CD4-positive, alpha-beta T cell (primary cell): ENCODE data around the gene CDC45. TPM values are rescaled to one million over a fixed set of nuclear protein-coding genes. Genes with fewer than 3 reads are reported as not detected.

Experiments used
- ATAC-seq: fragments of 200-7000 bp; cut with Tn5 transposase; one replicate; pipeline ENCODE4 v1.10.0; 2022; ENCODE audit warnings: mild to moderate bottlenecking; ENCODE audit not compliant: poor library complexity
- CTCF ChIA-PET: fragments of 350-600 bp; sonication (Branson Sonifier 250); formaldehyde crosslinking; loops from one replicate; lab custom pipeline; 2021; ENCODE audit warnings: antibody characterized with exemption, inconsistent platforms; lab: Charles Lee
- POLR2A ChIA-PET: fragments of 350-600 bp; sonication (Branson Sonifier 250); formaldehyde crosslinking; loops from one replicate; lab custom pipeline; 2021; ENCODE audit warnings: antibody characterized with exemption, inconsistent platforms; lab: Charles Lee
- DNase-seq, 14 experiments: peaks; one replicate each; pipeline ENCODE4 v3.0.0-alpha.2; 2013 to 2020; ENCODE audit warnings: mixed read lengths in 2 of 14
- H3K27ac ChIP-seq, 2 donors: one replicate each; pipeline versions ENCODE4 v1.5.1 to v1.7.0; 2013; ENCODE audit warnings: low read length in 2 of 2, low read depth in 1 of 2, mild to moderate bottlenecking in 1 of 2
- H3K27me3 ChIP-seq, 2 experiments: 1 replicate in 1 of 2; 2 replicates in 1 of 2; pipeline versions ENCODE4 v1.6.1 to v1.7.0; 2013; ENCODE audit warnings: low read length in 2 of 2, control low read depth in 1 of 2, mild to moderate bottlenecking in 1 of 2, moderate library complexity in 1 of 2; ENCODE audit not compliant: insufficient read depth in 2 of 2, control insufficient read depth in 1 of 2
- H3K36me3 ChIP-seq: one replicate; pipeline ENCODE4 v1.6.1; 2013; ENCODE audit warnings: low read length, control low read depth; ENCODE audit not compliant: insufficient read depth
- H3K4me1 ChIP-seq: one replicate; pipeline ENCODE4 v1.6.1; 2013; ENCODE audit warnings: low read length, control low read depth; ENCODE audit not compliant: insufficient read depth
- H3K4me3 ChIP-seq: one replicate; pipeline ENCODE4 v1.5.1; 2013; ENCODE audit warnings: mild to moderate bottlenecking, low read length, moderate library complexity
- H3K9me3 ChIP-seq, 2 experiments: 1 replicate in 1 of 2; 2 replicates in 1 of 2; pipeline versions ENCODE4 v1.6.1 to v1.7.0; 2013; ENCODE audit warnings: low read length in 2 of 2, mild to moderate bottlenecking in 2 of 2, control low read depth in 1 of 2, moderate library complexity in 1 of 2; ENCODE audit not compliant: control insufficient read depth in 1 of 2, insufficient read depth in 1 of 2
- H3K27ac Mint-ChIP-seq: one replicate; pipeline ENCODE4 v1.8.0; 2020; ENCODE audit warnings: mixed read lengths
- H3K27me3 Mint-ChIP-seq: one replicate; pipeline ENCODE4 v1.8.0; 2021; ENCODE audit warnings: mixed read lengths
- H3K36me3 Mint-ChIP-seq: one replicate; pipeline ENCODE4 v1.8.0; 2021; ENCODE audit warnings: low read depth, mixed read lengths
- H3K4me1 Mint-ChIP-seq: one replicate; pipeline ENCODE4 v1.8.0; 2021; ENCODE audit warnings: low read depth, mixed read lengths
- H3K4me3 Mint-ChIP-seq: one replicate; pipeline ENCODE4 v1.8.0; 2020; ENCODE audit warnings: mild to moderate bottlenecking, mixed read lengths
- H3K9me3 Mint-ChIP-seq: one replicate; pipeline ENCODE4 v1.8.0; 2020; ENCODE audit warnings: mixed read lengths
- CTCF ChIP-seq: fragments of 200-600 bp; IDR thresholded peaks from one replicate; pipeline ENCODE4 v1.8.0; 2022; ENCODE audit warnings: antibody characterized with exemption, mild to moderate bottlenecking
- intact Hi-C, 2 experiments: fragments of 100-400 bp; cut with DNase I in 1 of 2; cut with micrococcal nuclease in 1 of 2; formaldehyde crosslinking; loops; one replicate each; pipeline versions ENCODE4 v1.15.1 to v1.9.0; 2023 to 2025; cut with DNase I, micrococcal nuclease
- total RNA-seq, 174 experiments: library from RNA in 2 of 174; stranded (reverse) in 2 of 174; gene quantifications; one replicate each; pipeline ENCODE4 v1.2.3 and lab custom pipeline; 2021 to 2026

CDC45 gene
- total RNA-seq, 2 experiments from 2014 or later: 0.75 to 0.82 TPM

DNA sequence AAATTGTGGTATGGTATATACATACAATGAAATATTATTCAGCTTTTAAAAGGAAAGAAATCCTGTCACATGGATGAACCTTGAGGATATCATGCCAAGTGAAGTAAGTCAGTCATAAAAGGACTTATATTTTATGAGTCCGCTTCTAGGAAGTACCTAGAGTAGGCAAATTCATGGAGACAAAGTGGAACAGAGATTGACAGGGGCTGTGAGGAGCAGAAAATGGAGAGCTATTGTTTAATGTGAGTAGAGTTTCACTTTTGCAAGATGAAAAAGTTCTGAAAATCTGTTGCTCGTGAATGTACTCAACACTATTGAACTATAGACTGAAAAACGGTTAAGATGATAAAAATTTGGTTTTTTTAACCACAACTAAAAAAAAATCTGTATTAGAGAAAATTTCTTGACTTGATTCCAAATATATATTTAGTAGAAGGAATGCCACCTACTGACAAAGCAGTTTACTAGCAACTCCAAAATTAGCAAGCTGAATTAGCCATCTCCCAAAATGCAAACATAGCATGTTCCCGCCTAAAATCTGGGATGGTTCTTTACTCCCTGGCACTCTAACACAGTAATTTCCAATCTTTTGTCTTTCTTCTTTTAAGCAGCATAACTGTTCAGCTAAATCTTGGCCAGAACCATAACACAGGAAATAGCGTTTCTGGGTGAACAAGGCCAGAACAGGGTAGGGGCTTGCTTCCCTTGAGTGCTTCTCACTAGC, 2.2 kb upstream of the CDC45 start:
- POLR2A ChIA-PET: interaction anchor here (0.8 to 3.8 kb wide), 8 partner anchors 9 to 331 kb away, joined by 3 to 54 read pairs (median 6); partner anchors contain the start of genes C22orf39, HIRA, MRPL40 and SLC25A1
- Histone ChIP-seq H3K36me3 (peaks cover 35% of the 10 kb centered on the region), H3K27ac (peak overlapping the region; percentile 38 to 95), H3K4me3 (peak overlapping the region; percentile 75), H3K9me3 (no peaks in the 10 kb centered on the region), H3K27me3 (no peaks in the 10 kb centered on the region), H3K4me1 (peaks cover 22% of the 10 kb centered on the region)
- Mint-ChIP-seq H3K4me3 (peak overlapping the region; percentile 80), H3K27ac (peak overlapping the region; percentile 100), H3K36me3 (peaks cover 42% of the 10 kb centered on the region), H3K4me1 (peaks cover 31% of the 10 kb centered on the region), H3K9me3 (no peaks in the 10 kb centered on the region), H3K27me3 (no peaks in the 10 kb centered on the region)
- intact Hi-C loops: loop anchor here (1.0 to 10.0 kb wide), 7 partner anchors 45 to 371 kb away; partner anchors contain the start of genes ESS2 (in 1 of the 2), HIRA (in 1 of the 2), MRPL40 (in 1 of the 2) and SLC25A1 (in 1 of the 2)
- CTCF ChIA-PET: interaction anchor here (0.7 to 2.9 kb wide), 7 partner anchors 30 to 333 kb away, joined by 3 to 13 read pairs (median 4); partner anchors contain the start of genes C22orf39, ESS2 and SLC25A1
- DNase-seq: peak in 2 of 14 experiments; percentile 33 to 39
- no peak for ATAC-seq
- TF ChIP-seq CTCF: peak; percentile 39

DNA sequence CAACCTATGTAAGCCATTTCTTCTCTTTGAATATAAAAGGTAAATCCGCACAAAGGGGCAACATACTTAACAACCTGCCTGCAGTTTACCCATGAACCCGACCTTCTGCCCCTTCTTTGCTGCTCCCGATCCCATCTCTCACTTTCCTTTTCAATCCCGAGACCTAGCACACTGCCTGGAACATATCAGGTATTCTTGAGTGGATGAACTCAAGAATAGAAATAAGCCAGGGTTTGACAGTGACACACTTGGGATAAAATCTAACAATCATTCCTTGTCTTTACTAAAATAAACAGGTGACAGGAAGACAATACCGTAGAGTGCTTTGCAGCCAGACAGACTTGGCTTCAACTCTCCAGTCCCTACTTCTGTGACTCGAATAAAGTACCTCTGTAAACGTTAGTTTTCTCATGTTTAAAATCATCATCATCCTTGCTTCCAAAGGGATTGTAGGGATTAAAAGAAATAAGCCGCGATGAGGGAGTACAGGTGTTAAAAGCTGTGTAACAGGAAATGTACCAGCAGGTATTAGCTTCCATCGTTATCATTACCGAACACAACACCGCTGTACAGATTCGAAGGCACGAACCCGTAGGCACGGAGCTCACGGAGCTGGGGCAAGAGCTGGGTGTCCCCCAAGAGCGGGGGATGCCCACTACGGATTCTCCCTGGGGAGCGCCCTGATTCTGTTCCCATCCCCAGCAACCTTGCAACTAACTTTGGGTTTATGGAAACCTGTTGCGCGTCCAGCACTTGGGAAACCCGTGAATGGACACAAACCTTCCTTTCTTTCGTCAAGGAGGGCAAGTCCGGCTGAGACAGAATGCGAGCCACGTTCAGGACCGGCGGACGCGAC, 1.4 kb upstream of the CDC45 start:
- Mint-ChIP-seq H3K27ac (peak overlapping the region; percentile 100), H3K4me1 (peaks cover 31% of the 10 kb centered on the region), H3K36me3 (peaks cover 34% of the 10 kb centered on the region), H3K4me3 (peak overlapping the region; percentile 80), H3K27me3 (no peaks in the 10 kb centered on the region), H3K9me3 (no peaks in the 10 kb centered on the region)
- POLR2A ChIA-PET: interaction anchor here (0.9 to 3.8 kb wide), 11 partner anchors 10 to 334 kb away, joined by 3 to 54 read pairs (median 11); partner anchors contain the start of genes C22orf39, ESS2, HIRA and MRPL40
- Histone ChIP-seq H3K27me3 (no peaks in the 10 kb centered on the region), H3K36me3 (peaks cover 27% of the 10 kb centered on the region), H3K4me1 (peaks cover 22% of the 10 kb centered on the region), H3K4me3 (peak overlapping the region; percentile 75), H3K27ac (peak overlapping the region; percentile 38 to 95), H3K9me3 (no peaks in the 10 kb centered on the region)
- DNase-seq (peak in 8 of 14 experiments; percentile 3 to 59 (median 23)), ATAC-seq (no peak)
- intact Hi-C loops: loop anchor here in 1 of 2 experiments (5.0 to 10.0 kb wide), 5 partner anchors 46 to 333 kb away; partner anchors contain the start of genes ESS2, HIRA, MRPL40 and SLC25A1
- no peak for TF ChIP-seq CTCF
- CTCF ChIA-PET: interaction anchor here (0.8 to 2.9 kb wide), 6 partner anchors 31 to 334 kb away, joined by 3 to 13 read pairs (median 4); partner anchors contain the start of genes C22orf39, ESS2 and SLC25A1
